HepG2 (cell line): Measurements from ENCODE around the gene SPTBN4. TPM values are rescaled to one million over a fixed set of nuclear protein-coding genes. Genes with fewer than 3 reads are reported as not detected.

Experiments
- CENPT ChIP-seq: sonication (generic); formaldehyde crosslinking; IDR thresholded peaks from 2 replicates; pipeline ENCODE4 v1.8.0; 2022; ENCODE audit warnings: low read depth, mild to moderate bottlenecking, moderate library complexity, missing genetic modification reagents
- DMAP1 ChIP-seq: IDR thresholded peaks from 2 replicates; pipeline ENCODE4 v1.6.1; 2016
- HOXD1 ChIP-seq: sonication (generic); formaldehyde crosslinking; IDR thresholded peaks from 2 replicates; pipeline ENCODE4 v1.5.0; 2020; ENCODE audit warnings: missing genetic modification reagents
- MATR3 ChIP-seq: sonication (generic); formaldehyde crosslinking; IDR thresholded peaks from 2 replicates; pipeline ENCODE4 v1.4.0; 2020; ENCODE audit warnings: missing genetic modification reagents
- REXO4 ChIP-seq: sonication (generic); formaldehyde crosslinking; IDR thresholded peaks from 2 replicates; pipeline ENCODE4 v1.8.0; 2022; ENCODE audit warnings: missing genetic modification reagents, mild to moderate bottlenecking, borderline replicate concordance
- SNAI1 ChIP-seq: sonication (generic); formaldehyde crosslinking; IDR thresholded peaks from 2 replicates; pipeline ENCODE4 v1.5.0; 2020; ENCODE audit warnings: mild to moderate bottlenecking, missing genetic modification reagents, borderline replicate concordance
- SP140L ChIP-seq: sonication (generic); formaldehyde crosslinking; IDR thresholded peaks from 2 replicates; pipeline ENCODE4 v1.4.0; 2020; ENCODE audit warnings: missing genetic modification reagents, borderline replicate concordance
- ZBTB39 ChIP-seq: sonication (generic); formaldehyde crosslinking; IDR thresholded peaks from 2 replicates; pipeline ENCODE4 v1.5.0; 2020; ENCODE audit warnings: missing genetic modification reagents
- ZC3H13 ChIP-seq: sonication (generic); formaldehyde crosslinking; IDR thresholded peaks from 2 replicates; pipeline ENCODE4 v1.8.1; 2023; ENCODE audit warnings: mild to moderate bottlenecking, missing genetic modification reagents, moderate library complexity
- ZFP36 ChIP-seq: fragments of 150-350 bp; IDR thresholded peaks from 2 replicates; pipeline ENCODE4 v1.6.1; 2018; ENCODE audit warnings: borderline replicate concordance, low read length, low read depth; ENCODE audit not compliant: partially characterized antibody
- ZNF121 ChIP-seq: sonication (generic); formaldehyde crosslinking; IDR thresholded peaks from 2 replicates; pipeline ENCODE4 v1.5.0; 2020; ENCODE audit warnings: mild to moderate bottlenecking, missing genetic modification reagents
- ZNF224 ChIP-seq: sonication (generic); formaldehyde crosslinking; IDR thresholded peaks from 2 replicates; pipeline ENCODE4 v1.5.0; 2020; ENCODE audit warnings: mild to moderate bottlenecking, missing genetic modification reagents
- ZNF260 ChIP-seq: sonication (generic); formaldehyde crosslinking; IDR thresholded peaks from 2 replicates; pipeline ENCODE4 v1.4.0; 2020; ENCODE audit warnings: missing genetic modification reagents, low read depth, mild to moderate bottlenecking, borderline replicate concordance
- ZNF263 ChIP-seq: sonication (generic); formaldehyde crosslinking; IDR thresholded peaks from 2 replicates; pipeline ENCODE4 v1.4.0; 2020; ENCODE audit warnings: missing genetic modification reagents
- ZNF652 ChIP-seq: IDR thresholded peaks from 2 replicates; pipeline ENCODE4 v1.6.1; 2016; ENCODE audit warnings: low read depth, borderline replicate concordance
- ZNF724P ChIP-seq: sonication (generic); formaldehyde crosslinking; IDR thresholded peaks from 2 replicates; pipeline ENCODE4 v1.8.0; 2022; ENCODE audit warnings: missing genetic modification reagents, borderline replicate concordance
- ZNF75D ChIP-seq: sonication (generic); formaldehyde crosslinking; IDR thresholded peaks from 2 replicates; pipeline ENCODE4 v1.8.1; 2023; ENCODE audit warnings: missing genetic modification reagents, mild to moderate bottlenecking, borderline replicate concordance
- polyA plus RNA-seq, 8 experiments: library from polyadenylated mRNA; depleted of rRNA in 3 of 8; stranded (reverse) in 7 of 8; unstranded in 1 of 8; fragments of >200 nt; fragmentation: Illumina TruSeq in 4 of 8; extraction: Trizol in 4 of 8; gene quantifications; 2 replicates each; pipeline versions ENCODE4 v1.2.1 to v1.2.3, GENCODE V29; 2011 to 2016; ENCODE audit warnings: low read depth in 4 of 8, missing spikeins in 1 of 8, mixed read lengths in 1 of 8; ENCODE audit not compliant: insufficient read depth in 1 of 8
- total RNA-seq, 5 experiments: library from RNA; depleted of rRNA; stranded (reverse); fragments of >200 nt; fragmentation: Illumina TruSeq; extraction: Trizol; gene quantifications; 2 replicates each; pipeline ENCODE4 v1.2.3, GENCODE V29; 2016; ENCODE audit warnings: low read depth in 1 of 5
- TF ChIP-seq, protein P1 (sequence below): sonication (generic); formaldehyde crosslinking; IDR thresholded peaks from 2 replicates; pipeline ENCODE4 v1.8.1; 2022; ENCODE audit warnings: mild to moderate bottlenecking, missing genetic modification reagents
- TF ChIP-seq, protein P2 (sequence below): sonication (generic); formaldehyde crosslinking; IDR thresholded peaks from 2 replicates; pipeline ENCODE4 v1.5.1; 2020; ENCODE audit warnings: mild to moderate bottlenecking, missing genetic modification reagents, borderline replicate concordance
- TF ChIP-seq, protein P3 (sequence below): sonication (generic); formaldehyde crosslinking; IDR thresholded peaks from 2 replicates; pipeline ENCODE4 v1.4.0; 2020; ENCODE audit warnings: missing genetic modification reagents

Gene SPTBN4
- total and polyA plus RNA-seq, 2 of the 13 experiments (the other 11 are each of a cell fraction or from before 2014, with no cell fraction given): 0.11 TPM

DNA sequence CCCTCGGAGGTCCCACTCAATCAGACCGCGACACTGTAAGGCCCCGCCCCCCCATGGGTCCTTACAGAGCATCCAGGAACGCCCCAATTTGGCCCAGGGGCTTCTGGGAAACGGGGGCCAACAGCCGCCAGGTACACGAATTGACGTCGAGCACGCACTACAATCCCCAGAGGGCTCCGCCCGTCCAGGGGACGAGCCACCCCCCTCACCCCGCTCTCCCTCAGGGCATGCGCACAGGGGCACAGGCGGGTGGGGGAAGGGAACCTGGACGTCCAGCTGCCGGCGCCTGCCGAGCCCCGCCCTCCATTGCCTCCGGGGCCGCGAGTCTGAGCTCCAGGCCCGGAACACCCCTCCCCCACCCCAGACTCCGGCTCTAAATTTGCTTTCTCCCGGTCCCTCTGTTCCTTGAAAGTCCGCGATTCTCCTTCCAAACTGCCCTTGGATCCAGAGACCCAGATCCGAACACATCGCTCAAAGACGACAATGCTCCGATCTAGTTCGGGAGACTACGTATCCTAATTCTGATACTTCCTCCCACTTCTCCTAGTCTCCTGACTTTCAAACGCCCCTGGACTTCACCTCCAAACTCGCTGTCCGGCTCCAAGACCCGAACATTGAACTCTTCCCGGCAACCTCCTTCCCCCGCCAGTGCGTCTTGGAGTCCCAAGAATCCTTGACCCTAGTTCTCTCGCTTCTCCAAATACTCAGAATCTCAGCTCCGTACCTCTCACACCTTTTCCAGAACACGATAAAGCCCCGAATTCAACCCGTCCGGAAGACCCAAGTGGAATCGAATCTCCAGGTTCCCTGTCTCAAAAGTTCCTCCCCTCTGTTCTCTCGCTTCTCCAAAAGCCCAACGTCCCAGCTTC lies 23.4 kb upstream of the SPTBN4 start (continued):
- no peak for TF ChIP-seq ZBTB39 (CRISPR knock-in tag)
- no peak for TF ChIP-seq REXO4 (CRISPR knock-in tag)
- no peak for TF ChIP-seq ZNF224 (CRISPR knock-in tag)
- no peak for TF ChIP-seq MATR3 (CRISPR knock-in tag)
- no peak for TF ChIP-seq ZNF724P (CRISPR knock-in tag)
- no peak for TF ChIP-seq ZNF121 (CRISPR knock-in tag)
- TF ChIP-seq ZNF75D (CRISPR knock-in tag): no peak
- TF ChIP-seq DMAP1: peak; percentile 47; the same call in 1 of the 2 replicates
- TF ChIP-seq, protein P1, sequence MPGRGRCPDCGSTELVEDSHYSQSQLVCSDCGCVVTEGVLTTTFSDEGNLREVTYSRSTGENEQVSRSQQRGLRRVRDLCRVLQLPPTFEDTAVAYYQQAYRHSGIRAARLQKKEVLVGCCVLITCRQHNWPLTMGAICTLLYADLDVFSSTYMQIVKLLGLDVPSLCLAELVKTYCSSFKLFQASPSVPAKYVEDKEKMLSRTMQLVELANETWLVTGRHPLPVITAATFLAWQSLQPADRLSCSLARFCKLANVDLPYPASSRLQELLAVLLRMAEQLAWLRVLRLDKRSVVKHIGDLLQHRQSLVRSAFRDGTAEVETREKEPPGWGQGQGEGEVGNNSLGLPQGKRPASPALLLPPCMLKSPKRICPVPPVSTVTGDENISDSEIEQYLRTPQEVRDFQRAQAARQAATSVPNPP (CRISPR knock-in tag): 0 out of 2 replicates have a peak, but pooled peaks have one; percentile 41
- TF ChIP-seq ZNF652 (CRISPR knock-in tag): no peak
- no peak for TF ChIP-seq SP140L (CRISPR knock-in tag)
- TF ChIP-seq, protein P2, sequence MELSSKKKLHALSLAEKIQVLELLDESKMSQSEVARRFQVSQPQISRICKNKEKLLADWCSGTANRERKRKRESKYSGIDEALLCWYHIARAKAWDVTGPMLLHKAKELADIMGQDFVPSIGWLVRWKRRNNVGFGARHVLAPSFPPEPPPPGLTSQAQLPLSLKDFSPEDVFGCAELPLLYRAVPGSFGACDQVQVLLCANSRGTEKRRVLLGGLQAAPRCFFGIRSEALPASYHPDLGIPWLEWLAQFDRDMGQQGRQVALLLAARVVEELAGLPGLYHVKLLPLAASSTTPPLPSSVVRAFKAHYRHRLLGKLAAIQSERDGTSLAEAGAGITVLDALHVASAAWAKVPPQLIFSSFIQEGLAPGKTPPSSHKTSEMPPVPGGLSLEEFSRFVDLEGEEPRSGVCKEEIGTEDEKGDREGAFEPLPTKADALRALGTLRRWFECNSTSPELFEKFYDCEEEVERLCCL (CRISPR knock-in tag): peak; percentile 19; the same call in 1 of the 2 replicates
- no peak for TF ChIP-seq ZNF260 (CRISPR knock-in tag)
- TF ChIP-seq ZFP36: no peak
- TF ChIP-seq CENPT (CRISPR knock-in tag): no peak
- 0 out of 2 replicates have a peak, but pooled peaks have one; percentile 27 for TF ChIP-seq HOXD1
- no peak for TF ChIP-seq SNAI1
- no peak; the same call in 1 of the 2 replicates for TF ChIP-seq ZNF263
- TF ChIP-seq, protein P3, sequence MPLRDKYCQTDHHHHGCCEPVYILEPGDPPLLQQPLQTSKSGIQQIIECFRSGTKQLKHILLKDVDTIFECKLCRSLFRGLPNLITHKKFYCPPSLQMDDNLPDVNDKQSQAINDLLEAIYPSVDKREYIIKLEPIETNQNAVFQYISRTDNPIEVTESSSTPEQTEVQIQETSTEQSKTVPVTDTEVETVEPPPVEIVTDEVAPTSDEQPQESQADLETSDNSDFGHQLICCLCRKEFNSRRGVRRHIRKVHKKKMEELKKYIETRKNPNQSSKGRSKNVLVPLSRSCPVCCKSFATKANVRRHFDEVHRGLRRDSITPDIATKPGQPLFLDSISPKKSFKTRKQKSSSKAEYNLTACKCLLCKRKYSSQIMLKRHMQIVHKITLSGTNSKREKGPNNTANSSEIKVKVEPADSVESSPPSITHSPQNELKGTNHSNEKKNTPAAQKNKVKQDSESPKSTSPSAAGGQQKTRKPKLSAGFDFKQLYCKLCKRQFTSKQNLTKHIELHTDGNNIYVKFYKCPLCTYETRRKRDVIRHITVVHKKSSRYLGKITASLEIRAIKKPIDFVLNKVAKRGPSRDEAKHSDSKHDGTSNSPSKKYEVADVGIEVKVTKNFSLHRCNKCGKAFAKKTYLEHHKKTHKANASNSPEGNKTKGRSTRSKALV (CRISPR knock-in tag): no peak
- TF ChIP-seq ZC3H13 (CRISPR knock-in tag): no peak
